Motor neuron (in vitro differentiated cells): ENCODE results near the gene PM20D2. TPM values are rescaled to one million over a fixed set of nuclear protein-coding genes. Genes with fewer than 3 reads are reported as not detected.
"Not testable (repeated sequence)": the region's sequence is repeated elsewhere in the genome, so short reads cannot be mapped to it uniquely, and the experiment has no call there.

Source experiments
- ATAC-seq, 8 experiments: fragments of 200-7000 bp; cut with Tn5 transposase; replicated peaks in 6 of 8; 2 replicates each; pipeline ENCODE4 v1.8.0; 2021; ENCODE audit warnings: mild to moderate bottlenecking in 8 of 8, moderate library complexity in 8 of 8
- H3K27ac ChIP-seq, 2 donors: fragments of 250-450 bp; sonication (Bioruptor Pico); 2 replicates each; pipeline ENCODE4 v1.9.0; 2021; ENCODE audit warnings: antibody characterized with exemption in 2 of 2, mild to moderate bottlenecking in 2 of 2, moderate library complexity in 1 of 2
- H3K4me1 ChIP-seq, 2 donors: fragments of 250-450 bp; sonication (Bioruptor Pico); replicated peaks in 1 of 2; 2 replicates each; pipeline ENCODE4 v1.6.1; 2021; ENCODE audit warnings: antibody characterized with exemption in 2 of 2, mild to moderate bottlenecking in 2 of 2, moderate library complexity in 1 of 2
- H3K4me3 ChIP-seq, 5 donors: fragments of 250-450 bp; sonication (Bioruptor Pico); 2 replicates each; pipeline ENCODE4 v1.9.0; 2021; ENCODE audit warnings: antibody characterized with exemption in 5 of 5, mild to moderate bottlenecking in 5 of 5, moderate library complexity in 4 of 5
- WGBS, 10 experiments: fragments of 450-650 bp; shearing (Covaris generic); methylation state at CpG; one replicate each; pipeline ENCODE4 v1.0.0; 2022; 5-methylcytosine and 5-hydroxymethylcytosine counted together
- in situ Hi-C, 9 experiments: fragments of 400-800 bp; cut with MboI; loops; one replicate each; pipeline ENCODE4 v1.15.0; 2021; ENCODE audit warnings: low sequenced_read_pairs in 9 of 9, low pct_unique_long_range_greater_than_20kb in 2 of 9; ENCODE audit not compliant: unreplicated experiment in 9 of 9
- total RNA-seq, 8 experiments: library from RNA; unstranded; fragments of 300-600 nt; gene quantifications; 2 replicates each; pipeline versions ENCODE4 v1.2.3 to v1.2.4, GENCODE V29; 2022

PM20D2 gene
- total RNA-seq = 10 to 100 TPM in 1 of 8 experiments, 1 to 10 TPM in 7; 1.9 to 12.3 (median 6.7) TPM

DNA sequence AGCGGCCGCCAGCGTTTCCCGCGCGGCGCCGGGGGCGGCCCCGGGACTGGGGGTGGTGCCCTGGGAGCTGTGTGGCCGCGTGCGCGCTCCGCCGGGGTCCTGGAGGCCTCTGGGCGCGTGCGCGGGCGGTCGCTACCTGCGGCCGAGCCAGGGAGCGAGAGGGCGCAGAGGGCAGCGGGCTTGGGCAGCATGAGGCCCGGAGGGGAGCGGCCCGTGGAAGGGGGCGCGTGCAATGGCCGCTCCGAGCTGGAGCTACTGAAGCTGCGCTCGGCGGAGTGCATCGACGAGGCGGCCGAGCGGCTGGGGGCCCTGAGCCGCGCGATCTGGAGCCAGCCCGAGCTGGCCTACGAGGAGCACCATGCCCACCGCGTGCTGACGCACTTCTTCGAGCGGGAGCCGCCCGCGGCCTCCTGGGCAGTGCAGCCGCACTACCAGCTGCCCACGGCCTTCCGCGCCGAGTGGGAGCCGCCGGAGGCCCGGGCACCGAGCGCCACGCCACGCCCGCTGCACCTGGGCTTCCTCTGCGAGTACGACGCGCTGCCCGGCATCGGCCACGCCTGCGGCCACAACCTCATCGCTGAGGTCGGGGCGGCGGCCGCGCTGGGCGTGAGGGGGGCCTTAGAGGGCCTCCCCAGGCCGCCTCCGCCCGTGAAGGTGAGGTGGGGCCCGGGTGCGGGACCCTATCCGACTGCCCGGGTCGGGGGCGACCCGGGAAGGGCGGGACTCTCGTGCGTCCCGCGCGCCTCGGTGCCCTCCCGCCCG is at the start of gene PM20D2:
PM20D2 (plus strand) TSS at position 100 of the 762 bp plus-strand sequence; CDS start at position 190, 90 bp downstream.
- peak within 1 kb of the TSS; percentile 48 to 63 for H3K27ac ChIP-seq
- peak within 1 kb of the TSS; percentile 41 to 67 (median 51) for H3K4me3 ChIP-seq
- ATAC-seq = peak; percentile 62 to 88 (median 88)
- in situ Hi-C loops = no loop called here
- peaks cover 0 to 3% of the 10 kb centered on the region in 2 donors for H3K4me1 ChIP-seq
- WGBS, 10 experiments = 2 to 7% methylated on average over 3 to 27 of the region's 102 CpGs; no CpG with 5 or more reads in 8 of the 10 experiments

DNA sequence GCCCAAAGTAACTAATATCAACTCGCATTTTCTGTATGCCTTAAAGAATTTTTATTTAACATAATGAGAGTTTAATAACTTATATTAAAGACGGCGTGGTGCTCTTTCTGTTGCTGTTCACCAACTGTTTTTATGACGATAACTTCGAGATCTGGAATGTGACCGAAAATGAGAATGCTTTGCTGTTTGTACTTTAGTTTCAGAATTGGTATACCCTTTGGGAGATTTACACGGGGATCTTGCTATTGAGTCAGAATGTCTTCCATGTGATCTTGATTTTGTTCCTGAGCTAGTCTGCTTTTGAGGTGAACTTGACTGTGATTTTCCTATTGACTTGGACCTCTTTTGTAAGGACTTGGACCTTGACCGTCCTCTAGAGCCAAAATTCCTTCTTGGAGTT is 47.4 kb upstream of the PM20D2 start:
- no peak for ATAC-seq
- WGBS, 10 experiments = 16 to 96% (median 91%) methylated on average over 4 to 8 of the region's 8 CpGs
- H3K27ac ChIP-seq = no peak overlapping the region
- no peak overlapping the region for H3K4me3 ChIP-seq
- H3K4me1 ChIP-seq = no peaks in the 10 kb centered on the region
- in situ Hi-C loops = loop anchor here in 2 of 9 experiments (25.0 kb wide), 1 partner anchor 111 kb away; no protein-coding TSS in a partner anchor

GRCh38 chr6:89100114-89100513 is 45.7 kb upstream of the PM20D2 start:
- Histone ChIP-seq H3K4me3 (no peak overlapping the region), H3K4me1 (no peaks in the 10 kb centered on the region), H3K27ac (no peak overlapping the region)
- in situ Hi-C loops = no loop called here
- WGBS, 10 experiments = 77 to 100% (median 100%) methylated on average over 1 to 2 of the region's 2 CpGs; no CpG with 5 or more reads in 2 of the 10 experiments
- no peak for ATAC-seq

DNA sequence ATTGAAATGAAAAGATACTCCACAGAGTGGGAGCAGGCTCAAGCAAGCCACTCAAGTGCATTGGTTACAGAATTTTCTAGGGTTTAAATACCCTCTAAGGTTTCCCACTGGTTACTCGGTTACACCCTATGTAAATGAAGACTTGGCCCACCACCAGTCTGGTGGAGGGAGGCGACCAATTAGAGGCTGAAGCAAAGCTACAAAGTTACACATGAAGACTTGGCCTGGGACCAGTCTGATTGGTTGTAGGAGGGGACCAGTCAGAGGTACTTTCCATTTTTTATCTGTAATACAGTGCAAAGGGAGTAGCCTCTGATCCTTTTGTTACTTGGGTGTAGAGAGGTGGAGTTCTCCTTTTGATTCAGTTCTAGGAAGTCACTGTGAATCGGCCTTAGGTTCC is 35.6 kb upstream of the PM20D2 start:
- H3K4me1 ChIP-seq = no peaks in the 10 kb centered on the region
- ATAC-seq = peak in 4 of 8 experiments; percentile 54 to 98 (median 78)
- 58 to 100% (median 89%) methylated on average over 1 to 3 of the region's 3 CpGs; no CpG with 5 or more reads in 2 of the 10 experiments for WGBS, 10 experiments
- in situ Hi-C loops = no loop called here
- no peak overlapping the region for H3K27ac ChIP-seq
- H3K4me3 ChIP-seq = no peak overlapping the region

GRCh38 chr6:89111933-89112332 is 33.9 kb upstream of the PM20D2 start:
- Histone ChIP-seq H3K4me1 (peaks cover 3 to 6% of the 10 kb centered on the region in 2 donors), H3K27ac (no peak overlapping the region), H3K4me3 (no peak overlapping the region)
- WGBS, 10 experiments = 58 to 100% (median 93%) methylated on average over 1 to 9 of the region's 9 CpGs
- in situ Hi-C loops = no loop called here
- no peak for ATAC-seq

- Histone ChIP-seq H3K27ac (no peak overlapping the region), H3K4me3 (peak overlapping the region; percentile 55 to 98 (median 88)), H3K4me1 (peaks cover 3 to 6% of the 10 kb centered on the region in 2 donors)
- in situ Hi-C loops = no loop called here
- WGBS, 10 experiments = 25 to 80% (median 48%) methylated on average over 2 to 6 of the region's 6 CpGs; no CpG with 5 or more reads in 1 of the 10 experiments
- no peak for ATAC-seq
Observed at GRCh38 chr6:89116702-89117101, 29.2 kb upstream of the PM20D2 start.

DNA sequence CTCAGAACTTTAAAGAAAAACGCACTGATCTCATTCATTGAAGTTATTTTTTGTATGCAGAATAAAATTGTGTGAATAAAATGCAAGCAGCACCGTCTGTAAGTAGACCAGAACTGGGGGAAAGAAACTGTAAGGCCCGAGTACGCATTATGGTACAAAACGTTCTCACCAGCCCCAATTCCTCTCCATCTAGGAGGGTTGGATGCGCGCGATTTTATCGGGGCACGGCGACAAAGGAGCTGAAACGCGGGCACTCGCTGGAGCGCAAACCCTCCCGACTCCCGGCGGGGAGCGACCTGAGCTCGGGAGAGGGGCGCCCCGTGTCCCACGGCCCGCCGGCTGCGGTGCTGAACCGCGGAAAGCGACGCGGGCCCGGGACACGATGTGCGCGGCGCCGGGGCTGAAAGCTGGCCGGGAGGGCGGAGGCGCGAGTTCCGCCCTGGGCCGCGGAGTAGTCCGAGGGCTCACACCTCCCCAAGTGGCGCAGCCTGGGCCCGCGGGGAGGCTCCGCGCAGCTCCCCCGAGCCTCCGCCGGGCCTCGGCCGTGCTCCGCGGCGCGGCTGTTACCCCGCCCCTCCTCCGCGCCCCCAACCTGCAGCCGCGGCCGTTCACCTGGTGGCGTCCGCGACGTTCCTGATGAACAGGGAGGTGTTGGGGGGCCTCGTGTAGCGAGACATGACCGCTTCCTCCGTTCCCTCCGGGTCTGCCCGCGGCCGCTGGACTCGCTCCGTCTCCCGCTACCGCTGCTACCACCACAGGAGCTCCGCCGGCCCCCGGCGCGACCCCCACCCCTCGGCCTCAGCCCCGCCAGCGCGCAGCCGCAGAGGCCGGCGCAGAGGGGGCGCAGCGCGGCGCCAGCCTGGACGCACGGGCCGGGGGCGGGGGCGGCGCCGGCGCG is 28.4 kb upstream of the PM20D2 start, which contains the start of gene SRSF12:
SRSF12 (minus strand) TSS at position 861 of the 898 bp plus-strand sequence; CDS start at position 677, 184 bp downstream.
- 0 to 17% (median 1%) methylated on average over 1 to 13 of the region's 106 CpGs; no CpG with 5 or more reads in 2 of the 10 experiments for WGBS, 10 experiments

GRCh38 chr6:89118931-89119330 is 26.9 kb upstream of the PM20D2 start:
- ATAC-seq = no peak
- 0 to 100% (median 80%) methylated on average over 1 to 4 of the region's 8 CpGs; no CpG with 5 or more reads in 3 of the 10 experiments for WGBS, 10 experiments
- in situ Hi-C loops = no loop called here
- Histone ChIP-seq H3K27ac (no peak overlapping the region), H3K4me3 (no peak overlapping the region), H3K4me1 (peaks cover 3 to 6% of the 10 kb centered on the region in 2 donors)

More for the DNA sequence above, 28.4 kb upstream of the PM20D2 start, which contains the start of gene SRSF12:
- peaks cover 3 to 6% of the 10 kb centered on the region in 2 donors for H3K4me1 ChIP-seq
- H3K4me3 ChIP-seq = peak within 1 kb of the TSS; percentile 55 to 98 (median 88)
- peak within 1 kb of the TSS in 1 of 2 donors; percentile 54 for H3K27ac ChIP-seq
- peak; percentile 91 to 96 (median 94) for ATAC-seq
- in situ Hi-C loops = no loop called here

DNA sequence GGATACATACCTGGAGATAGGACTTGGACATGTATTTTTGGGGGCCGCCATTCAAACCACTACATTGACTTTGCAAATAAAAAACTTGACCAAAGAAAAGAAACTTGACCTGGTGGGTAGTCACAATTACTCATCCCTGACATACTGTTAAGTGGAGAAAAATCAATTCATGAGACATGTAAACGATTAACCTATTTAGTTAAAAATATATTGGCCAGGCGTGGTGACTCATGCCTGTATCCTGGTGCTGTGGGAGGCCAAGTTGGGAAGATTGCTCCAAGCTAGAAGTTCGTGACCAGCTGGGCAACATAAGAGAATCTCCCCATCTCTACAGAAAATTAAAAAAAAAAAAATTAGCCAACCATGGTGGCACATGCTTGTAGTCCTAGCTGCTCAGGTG is 25.5 kb upstream of the PM20D2 start:
- Histone ChIP-seq H3K4me1 (peaks cover 3 to 6% of the 10 kb centered on the region in 2 donors), H3K27ac (no peak overlapping the region), H3K4me3 (no peak overlapping the region)
- in situ Hi-C loops = loop anchor here in 1 of 9 experiments (10.0 kb wide), 1 partner anchor 124 kb away; no protein-coding TSS in a partner anchor
- ATAC-seq = no peak
- 47 to 93% (median 81%) methylated on average over 1 to 4 of the region's 4 CpGs; no CpG with 5 or more reads in 2 of the 10 experiments for WGBS, 10 experiments

DNA sequence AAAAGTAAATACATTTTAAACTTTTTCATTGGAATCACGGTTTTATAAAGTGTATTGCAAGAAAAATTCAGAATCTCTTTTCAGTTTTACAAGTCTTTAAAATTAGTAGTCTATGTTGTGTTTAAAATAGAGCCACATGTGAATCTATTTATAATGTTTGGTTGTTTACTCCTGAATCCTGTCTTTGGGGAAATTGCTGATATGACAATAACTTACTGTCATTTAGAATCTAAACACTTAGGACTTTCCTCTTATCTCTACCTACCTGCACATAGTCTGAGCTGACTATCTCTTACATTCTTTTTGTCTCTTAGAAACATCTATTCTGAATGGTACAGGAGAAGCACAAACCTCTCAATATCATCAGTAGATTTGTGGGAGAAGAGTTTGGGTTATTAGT is 23.9 kb upstream of the PM20D2 start:
- Histone ChIP-seq H3K4me1 (no peaks in the 10 kb centered on the region), H3K4me3 (no peak overlapping the region), H3K27ac (no peak overlapping the region)
- WGBS, 10 experiments = 0 to 88% (median 53%) methylated on average over 1 of the region's 1 CpG; no CpG with 5 or more reads in 1 of the 10 experiments
- in situ Hi-C loops = loop anchor here in 1 of 9 experiments (10.0 kb wide), 1 partner anchor 123 kb away; no protein-coding TSS in a partner anchor
- ATAC-seq = no peak

DNA sequence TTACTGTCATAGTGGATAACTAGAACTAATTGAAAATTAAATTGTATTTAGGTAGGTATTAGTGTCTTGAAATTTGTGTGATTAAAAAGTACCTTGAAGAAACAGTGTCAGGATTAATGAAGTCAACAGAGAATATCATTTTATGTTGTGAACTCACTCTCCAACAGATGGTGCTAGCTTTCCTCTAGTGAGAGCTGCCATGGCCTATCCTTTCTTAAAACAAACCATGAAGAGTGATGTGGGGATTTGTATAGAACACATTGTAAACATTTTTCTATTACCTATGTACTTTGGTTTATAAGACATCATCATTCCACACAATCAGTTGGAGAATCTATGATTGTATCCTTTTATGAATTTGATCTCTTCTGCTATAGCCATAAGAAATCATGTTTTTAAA is 23.2 kb upstream of the PM20D2 start:
- no peak overlapping the region for H3K27ac ChIP-seq
- no peak overlapping the region for H3K4me3 ChIP-seq
- in situ Hi-C loops = loop anchor here in 1 of 9 experiments (10.0 kb wide), 1 partner anchor 122 kb away; no protein-coding TSS in a partner anchor
- H3K4me1 ChIP-seq = no peaks in the 10 kb centered on the region
- peak in 3 of 8 experiments; percentile 73 to 77 (median 77) for ATAC-seq

GRCh38 chr6:89128256-89128671 is 17.6 kb upstream of the PM20D2 start:
- WGBS, 10 experiments = 14 to 90% (median 78%) methylated on average over 1 to 2 of the region's 2 CpGs; no CpG with 5 or more reads in 6 of the 10 experiments
- not testable (repeated sequence) for ATAC-seq, H3K4me3 ChIP-seq

More at GRCh38 chr6:89128256-89128671, 17.6 kb upstream of the PM20D2 start:
- in situ Hi-C loops = loop anchor here in 1 of 9 experiments (10.0 kb wide), 1 partner anchor 117 kb away; no protein-coding TSS in a partner anchor
- not testable (repeated sequence) for H3K27ac ChIP-seq, H3K4me1 ChIP-seq
